HEK293 (cell line): ENCODE measurements around the gene STAG3.

Experiments used
- YY1 ChIP-seq: fragments of 450-650 bp; formaldehyde crosslinking; IDR thresholded peaks from 2 replicates; pipeline ENCODE4 v1.5.1; 2018; ENCODE audit warnings: missing biosample characterization, missing genetic modification characterization
- ZBTB1 ChIP-seq: fragments of 450-650 bp; formaldehyde crosslinking; IDR thresholded peaks from 2 replicates; pipeline ENCODE4 v1.5.1; 2016; ENCODE audit warnings: missing biosample characterization, missing genetic modification characterization
- ZBTB26 ChIP-seq: fragments of 450-650 bp; formaldehyde crosslinking; optimal IDR thresholded peaks from 2 replicates; pipeline ENCODE3; 2016; ENCODE audit warnings: missing biosample characterization, mild to moderate bottlenecking, missing genetic modification characterization
- ZBTB6 ChIP-seq: fragments of 450-650 bp; formaldehyde crosslinking; IDR thresholded peaks from 2 replicates; pipeline ENCODE4 v1.5.1; 2017; ENCODE audit warnings: missing biosample characterization, missing genetic modification characterization
- ZNF112 ChIP-seq: fragments of 450-650 bp; formaldehyde crosslinking; IDR thresholded peaks from 2 replicates; pipeline ENCODE4 v1.5.0; 2017; ENCODE audit warnings: missing biosample characterization, missing genetic modification characterization
- ZNF140 ChIP-seq: fragments of 450-650 bp; formaldehyde crosslinking; IDR thresholded peaks from 2 replicates; pipeline ENCODE4 v1.5.1; 2016; ENCODE audit warnings: missing biosample characterization, missing genetic modification characterization
- ZNF747 ChIP-seq: fragments of 450-650 bp; formaldehyde crosslinking; IDR thresholded peaks from 2 replicates; pipeline ENCODE4 v1.5.1; 2016; ENCODE audit warnings: missing biosample characterization, missing genetic modification characterization
- ZNF76 ChIP-seq: fragments of 450-650 bp; formaldehyde crosslinking; IDR thresholded peaks from 2 replicates; pipeline ENCODE4; 2016; ENCODE audit warnings: low read depth, missing biosample characterization, missing genetic modification characterization, borderline replicate concordance
- ZNF792 ChIP-seq: fragments of 450-650 bp; formaldehyde crosslinking; IDR thresholded peaks from 2 replicates; pipeline ENCODE4 v1.5.1; 2016; ENCODE audit warnings: missing biosample characterization, missing genetic modification characterization
- ZXDB ChIP-seq: fragments of 450-650 bp; formaldehyde crosslinking; IDR thresholded peaks from 2 replicates; pipeline ENCODE4 v1.5.1; 2016; ENCODE audit warnings: missing biosample characterization, missing genetic modification characterization
- TF ChIP-seq, protein P1 (sequence below): fragments of 450-650 bp; formaldehyde crosslinking; IDR thresholded peaks from 2 replicates; pipeline ENCODE4 v1.5.1; 2016; ENCODE audit warnings: missing biosample characterization, missing genetic modification characterization
- TF ChIP-seq, protein P2 (sequence below): fragments of 450-650 bp; IDR thresholded peaks from 2 replicates; pipeline ENCODE4 v1.5.1; 2018; ENCODE audit warnings: missing biosample characterization, mild to moderate bottlenecking, missing genetic modification characterization

DNA sequence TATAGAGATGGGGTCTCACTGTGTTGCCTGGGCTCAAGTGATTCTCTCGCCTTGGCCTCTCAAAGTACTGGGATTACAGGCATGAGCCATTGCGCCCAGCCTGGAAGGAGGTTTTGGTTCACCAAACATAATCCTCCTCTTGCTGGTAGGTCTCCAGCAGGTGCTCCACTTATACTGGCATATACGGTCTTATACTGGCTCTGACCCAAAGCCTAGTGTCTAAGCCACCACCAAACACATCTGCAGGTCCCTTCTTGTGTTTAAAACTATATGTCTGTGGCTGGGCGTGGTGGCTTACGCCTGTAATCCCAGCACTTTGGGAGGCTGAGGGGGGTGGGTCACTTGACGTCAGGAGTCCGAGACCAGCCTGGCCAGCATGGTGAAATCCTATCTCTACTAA, 45.6 kb upstream of the STAG3 start:
- TF ChIP-seq, protein P1, sequence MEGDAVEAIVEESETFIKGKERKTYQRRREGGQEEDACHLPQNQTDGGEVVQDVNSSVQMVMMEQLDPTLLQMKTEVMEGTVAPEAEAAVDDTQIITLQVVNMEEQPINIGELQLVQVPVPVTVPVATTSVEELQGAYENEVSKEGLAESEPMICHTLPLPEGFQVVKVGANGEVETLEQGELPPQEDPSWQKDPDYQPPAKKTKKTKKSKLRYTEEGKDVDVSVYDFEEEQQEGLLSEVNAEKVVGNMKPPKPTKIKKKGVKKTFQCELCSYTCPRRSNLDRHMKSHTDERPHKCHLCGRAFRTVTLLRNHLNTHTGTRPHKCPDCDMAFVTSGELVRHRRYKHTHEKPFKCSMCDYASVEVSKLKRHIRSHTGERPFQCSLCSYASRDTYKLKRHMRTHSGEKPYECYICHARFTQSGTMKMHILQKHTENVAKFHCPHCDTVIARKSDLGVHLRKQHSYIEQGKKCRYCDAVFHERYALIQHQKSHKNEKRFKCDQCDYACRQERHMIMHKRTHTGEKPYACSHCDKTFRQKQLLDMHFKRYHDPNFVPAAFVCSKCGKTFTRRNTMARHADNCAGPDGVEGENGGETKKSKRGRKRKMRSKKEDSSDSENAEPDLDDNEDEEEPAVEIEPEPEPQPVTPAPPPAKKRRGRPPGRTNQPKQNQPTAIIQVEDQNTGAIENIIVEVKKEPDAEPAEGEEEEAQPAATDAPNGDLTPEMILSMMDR (tag by site-specific recombination): no peak
- TF ChIP-seq ZNF112 (tag by site-specific recombination): no peak
- TF ChIP-seq ZNF140: no peak
- TF ChIP-seq ZNF792: no peak
- no peak for TF ChIP-seq ZBTB1
- no peak for TF ChIP-seq ZXDB (tag by site-specific recombination)
- TF ChIP-seq, protein P2, sequence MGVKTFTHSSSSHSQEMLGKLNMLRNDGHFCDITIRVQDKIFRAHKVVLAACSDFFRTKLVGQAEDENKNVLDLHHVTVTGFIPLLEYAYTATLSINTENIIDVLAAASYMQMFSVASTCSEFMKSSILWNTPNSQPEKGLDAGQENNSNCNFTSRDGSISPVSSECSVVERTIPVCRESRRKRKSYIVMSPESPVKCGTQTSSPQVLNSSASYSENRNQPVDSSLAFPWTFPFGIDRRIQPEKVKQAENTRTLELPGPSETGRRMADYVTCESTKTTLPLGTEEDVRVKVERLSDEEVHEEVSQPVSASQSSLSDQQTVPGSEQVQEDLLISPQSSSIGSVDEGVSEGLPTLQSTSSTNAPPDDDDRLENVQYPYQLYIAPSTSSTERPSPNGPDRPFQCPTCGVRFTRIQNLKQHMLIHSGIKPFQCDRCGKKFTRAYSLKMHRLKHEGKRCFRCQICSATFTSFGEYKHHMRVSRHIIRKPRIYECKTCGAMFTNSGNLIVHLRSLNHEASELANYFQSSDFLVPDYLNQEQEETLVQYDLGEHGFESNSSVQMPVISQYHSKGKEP (tag by site-specific recombination): no peak
- no peak for TF ChIP-seq ZBTB26 (tag by site-specific recombination)
- TF ChIP-seq ZNF747 (tag by site-specific recombination): no peak
- no peak for TF ChIP-seq ZBTB6 (tag by site-specific recombination)
- no peak for TF ChIP-seq YY1 (tag by site-specific recombination)
- no peak for TF ChIP-seq ZNF76 (tag by site-specific recombination)
